PFSK-1 (cell line): ENCODE data around the gene GUK1.

Experiments
- FOXP2 ChIP-seq: optimal IDR thresholded peaks from 2 replicates; pipeline ENCODE3; 2011; ENCODE audit warnings: borderline replicate concordance, control low read depth, inconsistent platforms; ENCODE audit not compliant: insufficient read depth; ENCODE audit errors: extremely low read length, extremely low read depth
- POLR2AphosphoS5 ChIP-seq: IDR thresholded peaks from 2 replicates; pipeline ENCODE4 v1.6.1; 2012; ENCODE audit warnings: low read depth, mild to moderate bottlenecking, control low read depth, low read length, moderate library complexity
- SIN3A ChIP-seq: IDR thresholded peaks from 2 replicates; pipeline ENCODE4 v1.6.1; 2012; ENCODE audit warnings: mild to moderate bottlenecking, low read length, moderate library complexity, borderline replicate concordance; ENCODE audit not compliant: insufficient read depth
- TAF1 ChIP-seq: IDR thresholded peaks from 2 replicates; pipeline ENCODE4 v1.6.1; 2012; ENCODE audit warnings: low read length, control low read depth, borderline replicate concordance; ENCODE audit not compliant: insufficient read depth
- TF ChIP-seq, protein P1 (sequence below), 2 experiments: IDR thresholded peaks; 2 replicates each; pipeline versions ENCODE4 v1.6.1 to v1.8.0; 2011 to 2012; ENCODE audit warnings: low read depth in 2 of 2, low read length in 2 of 2, control low read depth in 1 of 2, inconsistent platforms in 1 of 2, mild to moderate bottlenecking in 1 of 2, moderate library complexity in 1 of 2; ENCODE audit not compliant: insufficient read depth in 1 of 2

GUK1 gene

DNA sequence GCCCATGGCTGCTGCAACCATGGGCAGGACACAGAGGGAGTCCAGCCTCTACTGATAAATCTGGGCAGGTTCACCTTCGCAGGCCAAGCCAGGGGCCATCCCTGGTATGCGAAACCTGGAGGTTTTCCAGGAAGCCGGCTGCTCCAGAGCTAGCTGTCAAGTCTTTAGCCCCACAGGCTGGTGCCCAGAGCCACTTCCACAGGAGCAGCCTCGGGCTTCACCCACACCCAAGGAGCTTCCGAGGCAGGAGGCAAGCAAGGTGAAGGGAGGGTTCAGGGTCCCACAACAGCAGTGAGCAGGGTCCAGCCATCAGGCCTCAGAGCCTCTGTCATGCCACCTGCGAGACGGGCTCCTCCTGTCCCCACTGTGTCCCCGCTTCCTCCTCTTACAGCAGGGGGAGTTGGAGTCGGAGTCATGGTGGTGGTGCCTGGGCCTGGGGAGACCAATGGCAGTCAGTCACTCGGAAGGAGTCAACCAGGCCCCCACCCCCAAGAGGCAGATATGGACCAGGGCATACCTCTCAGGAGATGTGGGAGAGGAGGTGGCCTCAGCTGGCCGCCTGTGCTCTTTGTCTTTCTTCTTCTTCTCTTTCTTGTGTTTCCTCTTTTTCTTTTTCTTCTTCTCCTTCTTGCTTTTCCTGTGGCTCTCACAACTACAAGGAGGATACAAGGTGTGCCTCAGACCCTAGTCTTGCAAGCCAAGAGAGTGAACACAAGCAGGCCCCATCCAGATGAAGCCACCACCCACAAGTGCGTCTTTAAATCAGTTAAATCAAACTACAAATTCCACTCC, 39.1 kb upstream of the GUK1 start:
- TF ChIP-seq TAF1 (no peak), POLR2AphosphoS5 (no peak; the same call in none of the 2 replicates), FOXP2 (no peak), SIN3A (no peak)
- TF ChIP-seq, protein P1, sequence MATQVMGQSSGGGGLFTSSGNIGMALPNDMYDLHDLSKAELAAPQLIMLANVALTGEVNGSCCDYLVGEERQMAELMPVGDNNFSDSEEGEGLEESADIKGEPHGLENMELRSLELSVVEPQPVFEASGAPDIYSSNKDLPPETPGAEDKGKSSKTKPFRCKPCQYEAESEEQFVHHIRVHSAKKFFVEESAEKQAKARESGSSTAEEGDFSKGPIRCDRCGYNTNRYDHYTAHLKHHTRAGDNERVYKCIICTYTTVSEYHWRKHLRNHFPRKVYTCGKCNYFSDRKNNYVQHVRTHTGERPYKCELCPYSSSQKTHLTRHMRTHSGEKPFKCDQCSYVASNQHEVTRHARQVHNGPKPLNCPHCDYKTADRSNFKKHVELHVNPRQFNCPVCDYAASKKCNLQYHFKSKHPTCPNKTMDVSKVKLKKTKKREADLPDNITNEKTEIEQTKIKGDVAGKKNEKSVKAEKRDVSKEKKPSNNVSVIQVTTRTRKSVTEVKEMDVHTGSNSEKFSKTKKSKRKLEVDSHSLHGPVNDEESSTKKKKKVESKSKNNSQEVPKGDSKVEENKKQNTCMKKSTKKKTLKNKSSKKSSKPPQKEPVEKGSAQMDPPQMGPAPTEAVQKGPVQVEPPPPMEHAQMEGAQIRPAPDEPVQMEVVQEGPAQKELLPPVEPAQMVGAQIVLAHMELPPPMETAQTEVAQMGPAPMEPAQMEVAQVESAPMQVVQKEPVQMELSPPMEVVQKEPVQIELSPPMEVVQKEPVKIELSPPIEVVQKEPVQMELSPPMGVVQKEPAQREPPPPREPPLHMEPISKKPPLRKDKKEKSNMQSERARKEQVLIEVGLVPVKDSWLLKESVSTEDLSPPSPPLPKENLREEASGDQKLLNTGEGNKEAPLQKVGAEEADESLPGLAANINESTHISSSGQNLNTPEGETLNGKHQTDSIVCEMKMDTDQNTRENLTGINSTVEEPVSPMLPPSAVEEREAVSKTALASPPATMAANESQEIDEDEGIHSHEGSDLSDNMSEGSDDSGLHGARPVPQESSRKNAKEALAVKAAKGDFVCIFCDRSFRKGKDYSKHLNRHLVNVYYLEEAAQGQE (IDR thresholded peaks at IDR 0.05; ENCODE audit: insufficient read depth in 1 of 2, low read depth in 2 of 2, low read length in 2 of 2), result no peak

DNA sequence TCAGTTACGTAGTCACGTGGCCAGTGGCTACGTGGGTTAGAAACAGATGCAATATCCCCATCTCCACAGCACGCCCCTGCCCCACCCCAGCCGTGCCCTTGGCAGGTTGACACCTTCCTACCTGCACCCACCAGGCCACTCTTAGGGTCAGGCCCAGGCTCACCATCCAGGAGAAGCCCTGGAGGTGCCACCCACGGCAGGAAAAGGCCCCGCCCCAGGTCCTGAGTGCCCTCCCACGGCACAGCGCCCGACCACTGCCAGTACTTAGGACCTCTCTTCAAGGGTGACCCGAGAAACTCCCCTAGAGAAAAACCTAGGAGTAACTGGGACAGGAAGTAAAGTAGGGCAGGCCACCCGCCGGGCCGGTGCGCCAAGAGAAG, 38.5 kb upstream of the GUK1 start:
- TF ChIP-seq POLR2AphosphoS5 (no peak), FOXP2 (no peak), TAF1 (no peak), SIN3A (no peak)
- TF ChIP-seq, protein P1 (IDR thresholded peaks at IDR 0.05; ENCODE audit: insufficient read depth in 1 of 2, low read depth in 2 of 2, low read length in 2 of 2), result no peak

DNA sequence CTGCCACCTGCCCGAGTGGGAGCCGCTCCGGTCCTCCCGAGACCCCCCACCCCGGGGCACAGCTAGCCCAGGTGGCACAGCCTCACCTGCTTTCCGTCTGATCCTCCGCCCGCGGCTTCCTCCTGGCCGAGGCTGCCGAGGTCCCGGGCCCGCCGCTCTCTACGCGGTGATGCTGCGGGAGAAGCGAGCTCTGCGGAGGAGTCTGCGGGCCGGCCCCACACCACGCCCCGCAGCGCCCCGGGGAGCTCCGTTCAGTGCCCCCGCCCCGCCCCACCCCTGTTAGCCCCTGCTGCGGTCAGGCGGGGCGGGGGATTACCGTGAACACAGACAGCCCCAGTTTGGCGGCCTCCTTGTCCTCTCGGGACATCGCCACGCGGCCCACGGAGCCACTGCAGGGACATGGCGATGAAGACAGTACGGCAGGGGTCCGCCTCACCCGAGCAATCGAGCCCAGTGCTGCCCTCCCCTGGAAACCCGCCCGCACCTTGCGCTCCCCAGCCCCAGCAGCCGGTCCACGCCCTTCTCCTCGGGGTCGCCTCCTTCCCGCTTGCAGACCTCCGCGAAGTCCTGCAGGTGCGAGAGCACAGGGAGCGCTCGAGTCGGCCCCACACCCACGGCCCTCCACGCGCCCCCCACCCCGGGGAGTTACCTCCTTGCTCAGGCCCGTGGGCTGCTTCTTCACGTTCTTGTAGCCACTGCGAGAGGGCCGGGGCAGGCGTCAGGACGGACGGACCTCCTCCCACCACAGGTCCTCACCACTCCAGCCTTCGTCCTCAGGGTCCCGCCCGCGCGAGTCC, 37.9 kb upstream of the GUK1 start:
- TF ChIP-seq SIN3A, result no peak
- no peak for TF ChIP-seq TAF1
- TF ChIP-seq FOXP2, result no peak
- TF ChIP-seq, protein P1 (IDR thresholded peaks at IDR 0.05; ENCODE audit: insufficient read depth in 1 of 2, low read depth in 2 of 2, low read length in 2 of 2), result no peak
- TF ChIP-seq POLR2AphosphoS5, result no peak

DNA sequence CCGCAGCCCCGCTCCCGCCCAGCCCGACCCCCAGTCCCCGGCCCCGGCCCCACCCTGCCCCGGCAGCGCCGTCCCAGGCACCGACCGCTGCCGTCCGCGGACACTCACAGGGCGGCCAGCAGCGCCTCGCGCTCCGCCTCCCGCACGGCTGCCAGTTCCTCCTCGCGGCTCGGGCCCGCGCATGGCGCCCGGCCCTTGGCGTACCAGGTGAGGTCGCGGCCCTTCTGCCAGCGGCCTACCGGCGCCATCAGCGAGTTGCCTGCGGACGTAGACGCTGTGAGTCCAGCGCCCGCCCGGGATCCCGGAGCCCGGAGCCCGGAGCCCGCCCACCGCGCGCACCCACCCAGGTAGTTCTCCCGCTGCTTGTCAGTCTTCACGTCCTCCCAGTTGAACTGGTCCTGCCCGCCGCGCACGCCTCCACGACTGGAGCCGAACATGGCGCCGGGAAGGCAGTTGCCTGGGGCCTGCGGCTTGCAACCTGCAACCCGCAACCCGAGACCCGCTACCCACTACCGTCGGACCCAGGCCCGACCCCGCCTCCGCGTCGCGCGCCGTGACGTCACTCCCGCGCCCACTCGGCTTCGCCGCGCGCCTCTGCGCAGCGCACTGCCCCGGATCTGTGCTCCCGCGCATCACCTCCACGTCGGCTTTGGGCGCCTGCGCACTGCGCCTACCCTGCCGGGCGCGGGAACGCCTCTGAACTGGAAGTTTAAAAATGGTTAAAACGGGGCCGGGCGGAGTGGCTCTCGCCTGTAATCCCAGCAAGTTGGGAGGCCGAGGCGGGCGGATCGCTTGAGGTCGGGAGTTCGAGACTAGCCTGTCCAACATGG, 37.1 kb upstream of the GUK1 start, which contains the start of gene C1orf35:
C1orf35 (minus strand) TSS at position 535 of the 830 bp plus-strand sequence; CDS start at position 437, 98 bp downstream.
- TF ChIP-seq POLR2AphosphoS5 (peak; percentile 53; the same call in 1 of the 2 replicates), TAF1 (0 out of 2 replicates have a peak, but pooled peaks have one; percentile 39), SIN3A (peak; percentile 7; the same call in 1 of the 2 replicates)
- TF ChIP-seq, protein P1 (IDR thresholded peaks at IDR 0.05; ENCODE audit: insufficient read depth in 1 of 2, low read depth in 2 of 2, low read length in 2 of 2), result no peak
